WTC11 (cell line): ENCODE data around the gene SORCS2. TPM values are rescaled to one million over a fixed set of nuclear protein-coding genes. Genes with fewer than 3 reads are reported as not detected.

Source experiments
- ATAC-seq: fragments of 200-7000 bp; cut with Tn5 transposase; 2 replicates; pipeline ENCODE4 v1.10.0; 2021; ENCODE audit warnings: mild to moderate bottlenecking, moderate library complexity
- CTCF ChIA-PET: fragments of 300-600 bp; sonication (Branson Sonifier 250); formaldehyde crosslinking; loops from one replicate; lab custom pipeline; 2021; ENCODE audit warnings: antibody characterized with exemption; lab: Charles Lee
- POLR2A ChIA-PET: fragments of 350-600 bp; sonication (Branson Sonifier 250); formaldehyde crosslinking; loops from one replicate; lab custom pipeline; 2021; ENCODE audit warnings: antibody characterized with exemption; lab: Charles Lee
- DNase-seq: peaks from one replicate; pipeline ENCODE4 v3.0.0; 2021; ENCODE audit warnings: low spot score
- H3K27ac Mint-ChIP-seq: 2 replicates; pipeline ENCODE4 v1.8.0; 2021; ENCODE audit warnings: mixed read lengths
- H3K27me3 Mint-ChIP-seq: 2 replicates; pipeline ENCODE4 v1.8.0; 2021; ENCODE audit warnings: low read depth, mild to moderate bottlenecking, moderate library complexity, mixed read lengths
- H3K36me3 Mint-ChIP-seq: 2 replicates; pipeline ENCODE4 v1.8.0; 2021; ENCODE audit warnings: mixed read lengths
- H3K4me1 Mint-ChIP-seq: 2 replicates; pipeline ENCODE4 v1.8.0; 2022; ENCODE audit warnings: mixed read lengths
- H3K4me3 Mint-ChIP-seq: 2 replicates; pipeline ENCODE4 v1.8.0; 2021; ENCODE audit warnings: mild to moderate bottlenecking, moderate library complexity, mixed read lengths
- H3K9me3 Mint-ChIP-seq: 2 replicates; pipeline ENCODE4 v1.8.0; 2021; ENCODE audit warnings: mixed read lengths
- ATF3 ChIP-seq: sonication (generic); formaldehyde crosslinking; conservative IDR thresholded peaks from 2 replicates; pipeline ENCODE4 v1.8.1; 2022; ENCODE audit warnings: mild to moderate bottlenecking, missing genetic modification reagents
- CREB1 ChIP-seq: sonication (generic); formaldehyde crosslinking; IDR thresholded peaks from 2 replicates; pipeline ENCODE4 v1.8.0; 2023; ENCODE audit warnings: mild to moderate bottlenecking, missing genetic modification reagents
- CTCF ChIP-seq: fragments of 200-600 bp; IDR thresholded peaks from 2 replicates; pipeline ENCODE4 v1.8.0; 2022; ENCODE audit warnings: antibody characterized with exemption
- ELF4 ChIP-seq: sonication (generic); formaldehyde crosslinking; IDR thresholded peaks from 2 replicates; pipeline ENCODE4 v1.8.1; 2022; ENCODE audit warnings: low read depth, mild to moderate bottlenecking, moderate library complexity, missing genetic modification reagents
- ESRRA ChIP-seq: sonication (generic); formaldehyde crosslinking; IDR thresholded peaks from 2 replicates; pipeline ENCODE4 v1.8.1; 2022; ENCODE audit warnings: mild to moderate bottlenecking, missing genetic modification reagents, borderline replicate concordance
- FOXJ3 ChIP-seq: sonication (generic); formaldehyde crosslinking; IDR thresholded peaks from 2 replicates; pipeline ENCODE4 v1.9.0; 2021; ENCODE audit warnings: missing genetic modification reagents, mild to moderate bottlenecking, borderline replicate concordance
- GABPB1 ChIP-seq: sonication (generic); formaldehyde crosslinking; IDR thresholded peaks from 2 replicates; pipeline ENCODE4 v1.8.1; 2023; ENCODE audit warnings: mild to moderate bottlenecking, missing genetic modification reagents
- NFYB ChIP-seq: sonication (generic); formaldehyde crosslinking; conservative IDR thresholded peaks from 2 replicates; pipeline ENCODE4 v1.8.0; 2022; ENCODE audit warnings: low read depth, missing genetic modification reagents
- NR1H2 ChIP-seq: sonication (generic); formaldehyde crosslinking; IDR thresholded peaks from 2 replicates; pipeline ENCODE4 v1.9.0; 2021; ENCODE audit warnings: mild to moderate bottlenecking, moderate library complexity, missing genetic modification reagents
- TEAD4 ChIP-seq: sonication (generic); formaldehyde crosslinking; IDR thresholded peaks from 2 replicates; pipeline ENCODE4 v1.8.0; 2022; ENCODE audit warnings: mild to moderate bottlenecking, missing genetic modification reagents
- TP53 ChIP-seq: sonication (generic); formaldehyde crosslinking; IDR thresholded peaks from 2 replicates; pipeline ENCODE4 v1.8.1; 2023; ENCODE audit warnings: mild to moderate bottlenecking, missing genetic modification reagents
- ZBTB21 ChIP-seq: sonication (generic); formaldehyde crosslinking; IDR thresholded peaks from 2 replicates; pipeline ENCODE4 v1.8.1; 2023; ENCODE audit warnings: mild to moderate bottlenecking, missing genetic modification reagents, borderline replicate concordance
- ZBTB43 ChIP-seq: sonication (generic); formaldehyde crosslinking; IDR thresholded peaks from 2 replicates; pipeline ENCODE4 v1.8.1; 2023; ENCODE audit warnings: mild to moderate bottlenecking, missing genetic modification reagents
- ZNF138 ChIP-seq: sonication (generic); formaldehyde crosslinking; conservative IDR thresholded peaks from 2 replicates; pipeline ENCODE4 v1.8.1; 2022; ENCODE audit warnings: mild to moderate bottlenecking, moderate library complexity, missing genetic modification reagents
- ZNF232 ChIP-seq: sonication (generic); formaldehyde crosslinking; IDR thresholded peaks from 2 replicates; pipeline ENCODE4 v1.8.0; 2022; ENCODE audit warnings: mild to moderate bottlenecking, missing genetic modification reagents
- ZNF263 ChIP-seq: sonication (generic); formaldehyde crosslinking; IDR thresholded peaks from 2 replicates; pipeline ENCODE4 v1.8.1; 2022; ENCODE audit warnings: low read depth, mild to moderate bottlenecking, moderate library complexity, missing genetic modification reagents
- ZNF396 ChIP-seq: fragments of 250-450 bp; sonication (Bioruptor Pico); IDR thresholded peaks from 2 replicates; pipeline ENCODE4 v1.8.0; 2021; ENCODE audit warnings: mild to moderate bottlenecking, moderate library complexity, borderline replicate concordance
- ZNF416 ChIP-seq: fragments of 250-450 bp; sonication (Bioruptor Pico); IDR thresholded peaks from 2 replicates; pipeline ENCODE4 v1.9.0; 2021; ENCODE audit warnings: mild to moderate bottlenecking, inconsistent platforms
- ZNF423 ChIP-seq: fragments of 250-450 bp; sonication (Bioruptor Pico); IDR thresholded peaks from 2 replicates; pipeline ENCODE4 v2.1.2; 2022; ENCODE audit warnings: mild to moderate bottlenecking, moderate library complexity
- ZNF671 ChIP-seq: fragments of 250-450 bp; sonication (Bioruptor Pico); IDR thresholded peaks from 2 replicates; pipeline ENCODE4 v1.8.0; 2021; ENCODE audit warnings: mild to moderate bottlenecking
- total RNA-seq: library from RNA; stranded (reverse); gene quantifications from 3 replicates; pipeline ENCODE4 v1.2.3, GENCODE V29; 2021
- TF ChIP-seq, protein P1 (sequence below): sonication (generic); formaldehyde crosslinking; conservative IDR thresholded peaks from 2 replicates; pipeline ENCODE4 v1.8.1; 2023; ENCODE audit warnings: mild to moderate bottlenecking, low read depth, missing genetic modification reagents, moderate library complexity
- TF ChIP-seq, protein P2 (sequence below): sonication (generic); formaldehyde crosslinking; IDR thresholded peaks from 2 replicates; pipeline ENCODE4 v1.8.0; 2023; ENCODE audit warnings: missing genetic modification reagents, mild to moderate bottlenecking, borderline replicate concordance
- TF ChIP-seq, protein P3 (sequence below): sonication (generic); formaldehyde crosslinking; IDR thresholded peaks from 2 replicates; pipeline ENCODE4 v1.8.0; 2022; ENCODE audit warnings: mild to moderate bottlenecking, missing genetic modification reagents

Gene SORCS2
- total RNA-seq, 1 experiment from 2014 or later: 6.6 TPM

DNA sequence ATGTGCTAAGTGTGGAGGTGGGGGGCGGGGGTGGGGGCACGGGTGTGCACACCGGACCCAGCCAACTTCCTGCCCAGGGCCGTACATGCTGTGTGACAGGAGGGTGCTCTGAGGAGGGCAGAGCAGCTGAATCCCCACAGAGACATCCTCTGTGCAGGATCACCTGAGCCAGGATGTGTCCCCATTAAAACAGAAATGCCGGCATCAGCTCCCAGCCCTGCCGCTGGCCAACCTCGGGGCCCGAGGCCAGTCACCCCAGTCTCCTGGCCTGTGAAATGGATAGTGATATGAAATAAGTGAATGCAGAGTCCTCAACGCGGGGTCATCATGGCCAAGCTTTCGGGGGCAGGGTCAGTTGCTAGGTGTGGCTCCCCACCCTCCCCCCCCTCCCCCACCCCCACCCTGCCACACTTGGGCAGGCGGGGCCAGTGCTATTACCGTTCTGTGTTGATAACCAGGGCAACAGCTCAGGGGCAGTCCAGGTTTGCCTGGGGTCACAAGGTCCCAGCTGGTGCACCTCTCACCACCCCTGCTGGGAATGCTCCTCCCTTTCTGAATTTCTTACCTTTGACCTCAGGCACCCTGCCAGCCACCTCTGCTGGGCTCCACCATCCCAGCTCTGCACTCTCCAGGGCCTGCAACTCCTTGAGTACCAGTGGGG lies 469.6 kb downstream of the SORCS2 start:
- POLR2A ChIA-PET: no interaction called here
- no peaks in the 10 kb centered on the region for H3K36me3 Mint-ChIP-seq
- ATAC-seq (no peak), DNase-seq (no peak)
- H3K4me3 Mint-ChIP-seq: no peak overlapping the region
- H3K27me3 Mint-ChIP-seq: no peaks in the 10 kb centered on the region; the same call in 1 of the 2 replicates
- peaks cover 9% of the 10 kb centered on the region for H3K4me1 Mint-ChIP-seq
- no peaks in the 10 kb centered on the region for H3K9me3 Mint-ChIP-seq
- H3K27ac Mint-ChIP-seq: no peak overlapping the region
- CTCF ChIA-PET: interaction anchor here (0.5 to 2.6 kb wide), 5 partner anchors 10 to 664 kb away, joined by 3 to 22 read pairs (median 3); no protein-coding TSS in a partner anchor
- no peak for TF ChIP-seq ZNF232 (CRISPR knock-in tag)
- TF ChIP-seq ESRRA (CRISPR knock-in tag): no peak
- no peak for TF ChIP-seq ZBTB21 (CRISPR knock-in tag)
- TF ChIP-seq ZNF138 (CRISPR knock-in tag): no peak
- no peak for TF ChIP-seq GABPB1

DNA sequence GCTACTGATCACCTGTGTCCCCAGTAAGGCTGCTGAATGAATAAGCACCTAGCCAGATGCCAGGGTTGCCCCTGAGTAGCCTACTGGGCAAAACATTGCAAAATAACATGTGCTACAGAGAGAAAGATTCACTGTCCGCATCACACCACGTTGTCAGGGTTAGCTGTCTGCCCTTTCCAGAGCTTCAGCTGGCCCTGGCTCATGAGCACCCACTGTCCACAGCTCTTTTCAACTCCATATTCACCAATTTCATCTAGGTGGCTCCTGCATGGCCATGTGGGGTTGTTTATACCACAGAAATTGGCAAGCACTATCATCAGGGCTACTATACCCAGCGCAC lies 470.1 kb downstream of the SORCS2 start:
- H3K4me1 Mint-ChIP-seq: peaks cover 9% of the 10 kb centered on the region
- no peak for TF ChIP-seq TP53
- no peak for TF ChIP-seq ZNF423 (CRISPR knock-in tag)
- no peak for TF ChIP-seq ZNF416
- TF ChIP-seq GABPB1: no peak
- TF ChIP-seq FOXJ3 (CRISPR knock-in tag): no peak
- TF ChIP-seq ATF3 (CRISPR knock-in tag): no peak
- TF ChIP-seq ELF4 (CRISPR knock-in tag): no peak
- TF ChIP-seq ZNF263: no peak
- TF ChIP-seq ZNF671 (CRISPR knock-in tag): no peak
- TF ChIP-seq, protein P1, sequence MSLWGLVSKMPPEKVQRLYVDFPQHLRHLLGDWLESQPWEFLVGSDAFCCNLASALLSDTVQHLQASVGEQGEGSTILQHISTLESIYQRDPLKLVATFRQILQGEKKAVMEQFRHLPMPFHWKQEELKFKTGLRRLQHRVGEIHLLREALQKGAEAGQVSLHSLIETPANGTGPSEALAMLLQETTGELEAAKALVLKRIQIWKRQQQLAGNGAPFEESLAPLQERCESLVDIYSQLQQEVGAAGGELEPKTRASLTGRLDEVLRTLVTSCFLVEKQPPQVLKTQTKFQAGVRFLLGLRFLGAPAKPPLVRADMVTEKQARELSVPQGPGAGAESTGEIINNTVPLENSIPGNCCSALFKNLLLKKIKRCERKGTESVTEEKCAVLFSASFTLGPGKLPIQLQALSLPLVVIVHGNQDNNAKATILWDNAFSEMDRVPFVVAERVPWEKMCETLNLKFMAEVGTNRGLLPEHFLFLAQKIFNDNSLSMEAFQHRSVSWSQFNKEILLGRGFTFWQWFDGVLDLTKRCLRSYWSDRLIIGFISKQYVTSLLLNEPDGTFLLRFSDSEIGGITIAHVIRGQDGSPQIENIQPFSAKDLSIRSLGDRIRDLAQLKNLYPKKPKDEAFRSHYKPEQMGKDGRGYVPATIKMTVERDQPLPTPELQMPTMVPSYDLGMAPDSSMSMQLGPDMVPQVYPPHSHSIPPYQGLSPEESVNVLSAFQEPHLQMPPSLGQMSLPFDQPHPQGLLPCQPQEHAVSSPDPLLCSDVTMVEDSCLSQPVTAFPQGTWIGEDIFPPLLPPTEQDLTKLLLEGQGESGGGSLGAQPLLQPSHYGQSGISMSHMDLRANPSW: no peak
- no peak for TF ChIP-seq ZNF396
- TF ChIP-seq TEAD4 (CRISPR knock-in tag): no peak
- H3K27ac Mint-ChIP-seq: no peak overlapping the region
- no peaks in the 10 kb centered on the region for H3K9me3 Mint-ChIP-seq
- ATAC-seq (no peak), DNase-seq (no peak)
- ChIA-PET POLR2A (no interaction called here), CTCF (interaction anchor here (0.5 to 2.6 kb wide), 3 partner anchors 12 to 665 kb away, joined by 3 to 22 read pairs (median 4); no protein-coding TSS in a partner anchor)
- H3K4me3 Mint-ChIP-seq: no peak overlapping the region
- no peaks in the 10 kb centered on the region for H3K36me3 Mint-ChIP-seq
- H3K27me3 Mint-ChIP-seq: no peaks in the 10 kb centered on the region; the same call in 1 of the 2 replicates

DNA sequence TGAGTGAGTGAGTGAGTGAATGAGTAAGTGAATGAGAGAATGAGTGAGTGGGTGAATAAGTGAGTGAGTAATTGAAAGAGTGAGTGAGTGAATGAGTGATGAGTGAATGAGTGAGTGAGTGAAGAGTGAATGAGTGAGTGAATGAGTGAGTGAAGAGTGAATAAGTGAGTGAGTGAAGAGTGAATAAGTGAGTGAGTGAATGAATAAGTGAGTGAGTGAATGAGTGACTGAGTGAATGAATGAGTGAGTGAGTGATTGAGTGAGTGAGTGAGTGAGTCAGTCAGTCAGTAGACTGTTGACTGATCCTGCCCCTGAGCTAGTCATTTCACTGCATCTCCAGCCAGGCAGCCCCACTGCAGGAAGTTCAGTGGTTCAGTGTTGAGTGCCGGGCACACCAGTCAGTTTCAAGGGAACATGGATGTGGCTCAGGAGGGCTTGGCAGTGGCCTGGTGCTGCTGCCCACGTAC lies 470.8 kb downstream of the SORCS2 start:
- CTCF ChIA-PET: no interaction called here
- Mint-ChIP-seq H3K27ac (no peak overlapping the region), H3K4me1 (peaks cover 9% of the 10 kb centered on the region), H3K9me3 (no peaks in the 10 kb centered on the region), H3K27me3 (no peaks in the 10 kb centered on the region; the same call in 1 of the 2 replicates), H3K36me3 (no peaks in the 10 kb centered on the region), H3K4me3 (no peak overlapping the region)
- DNase-seq (no peak), ATAC-seq (no peak)
- POLR2A ChIA-PET: no interaction called here
- TF ChIP-seq ZNF396 (no peak), ZBTB43 (CRISPR knock-in tag) (no peak), NFYB (CRISPR knock-in tag) (no peak), CTCF (no peak), NR1H2 (CRISPR knock-in tag) (no peak), TEAD4 (CRISPR knock-in tag) (no peak), ZBTB21 (CRISPR knock-in tag) (no peak), CREB1 (no peak)
- TF ChIP-seq, protein P2, sequence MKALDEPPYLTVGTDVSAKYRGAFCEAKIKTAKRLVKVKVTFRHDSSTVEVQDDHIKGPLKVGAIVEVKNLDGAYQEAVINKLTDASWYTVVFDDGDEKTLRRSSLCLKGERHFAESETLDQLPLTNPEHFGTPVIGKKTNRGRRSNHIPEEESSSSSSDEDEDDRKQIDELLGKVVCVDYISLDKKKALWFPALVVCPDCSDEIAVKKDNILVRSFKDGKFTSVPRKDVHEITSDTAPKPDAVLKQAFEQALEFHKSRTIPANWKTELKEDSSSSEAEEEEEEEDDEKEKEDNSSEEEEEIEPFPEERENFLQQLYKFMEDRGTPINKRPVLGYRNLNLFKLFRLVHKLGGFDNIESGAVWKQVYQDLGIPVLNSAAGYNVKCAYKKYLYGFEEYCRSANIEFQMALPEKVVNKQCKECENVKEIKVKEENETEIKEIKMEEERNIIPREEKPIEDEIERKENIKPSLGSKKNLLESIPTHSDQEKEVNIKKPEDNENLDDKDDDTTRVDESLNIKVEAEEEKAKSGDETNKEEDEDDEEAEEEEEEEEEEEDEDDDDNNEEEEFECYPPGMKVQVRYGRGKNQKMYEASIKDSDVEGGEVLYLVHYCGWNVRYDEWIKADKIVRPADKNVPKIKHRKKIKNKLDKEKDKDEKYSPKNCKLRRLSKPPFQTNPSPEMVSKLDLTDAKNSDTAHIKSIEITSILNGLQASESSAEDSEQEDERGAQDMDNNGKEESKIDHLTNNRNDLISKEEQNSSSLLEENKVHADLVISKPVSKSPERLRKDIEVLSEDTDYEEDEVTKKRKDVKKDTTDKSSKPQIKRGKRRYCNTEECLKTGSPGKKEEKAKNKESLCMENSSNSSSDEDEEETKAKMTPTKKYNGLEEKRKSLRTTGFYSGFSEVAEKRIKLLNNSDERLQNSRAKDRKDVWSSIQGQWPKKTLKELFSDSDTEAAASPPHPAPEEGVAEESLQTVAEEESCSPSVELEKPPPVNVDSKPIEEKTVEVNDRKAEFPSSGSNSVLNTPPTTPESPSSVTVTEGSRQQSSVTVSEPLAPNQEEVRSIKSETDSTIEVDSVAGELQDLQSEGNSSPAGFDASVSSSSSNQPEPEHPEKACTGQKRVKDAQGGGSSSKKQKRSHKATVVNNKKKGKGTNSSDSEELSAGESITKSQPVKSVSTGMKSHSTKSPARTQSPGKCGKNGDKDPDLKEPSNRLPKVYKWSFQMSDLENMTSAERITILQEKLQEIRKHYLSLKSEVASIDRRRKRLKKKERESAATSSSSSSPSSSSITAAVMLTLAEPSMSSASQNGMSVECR: no peak
- TF ChIP-seq, protein P3, sequence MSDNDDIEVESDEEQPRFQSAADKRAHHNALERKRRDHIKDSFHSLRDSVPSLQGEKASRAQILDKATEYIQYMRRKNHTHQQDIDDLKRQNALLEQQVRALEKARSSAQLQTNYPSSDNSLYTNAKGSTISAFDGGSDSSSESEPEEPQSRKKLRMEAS: no peak
